HG02763 (cell line): ENCODE results near the gene NMNAT2.

ENCODE experiments used
- ATAC-seq: cut with Tn5 transposase; IDR thresholded peaks from one replicate; pipeline ENCODE4 v1.9.1; 2021; ENCODE audit warnings: mild to moderate bottlenecking, moderate library complexity; ENCODE audit not compliant: unreplicated experiment

The NMNAT2 gene

DNA sequence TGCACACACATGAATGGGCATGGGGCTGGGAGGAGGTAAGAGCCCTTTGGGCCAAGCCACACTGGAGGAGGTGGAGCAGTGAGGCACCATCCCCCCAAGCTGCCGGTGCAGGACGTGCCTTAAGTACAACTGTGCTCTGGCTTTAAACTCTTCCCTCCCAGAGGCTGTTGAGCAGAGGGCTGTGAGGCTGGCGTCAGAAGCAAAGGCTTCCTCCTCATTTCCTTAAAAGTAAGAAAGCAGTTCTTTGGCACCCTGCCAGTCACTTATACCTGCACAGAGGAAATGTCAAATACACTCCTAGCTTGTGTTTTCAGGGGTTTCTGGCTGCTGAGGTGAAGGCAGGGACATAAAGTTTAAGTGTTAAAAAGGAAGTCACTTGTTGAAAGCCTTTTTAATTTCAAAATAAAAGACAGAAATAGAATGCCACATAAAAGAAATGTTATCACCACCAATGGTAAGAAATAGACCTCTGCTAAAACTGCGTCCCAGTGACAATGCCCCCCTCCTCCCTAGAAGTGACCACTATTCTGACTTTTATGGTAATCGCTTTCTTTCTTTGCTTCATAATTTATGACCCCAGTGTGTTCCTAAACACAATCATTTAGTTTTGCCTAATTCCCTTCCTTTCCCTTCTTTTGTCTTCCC is 199.1 kb downstream of the NMNAT2 start:
- ATAC-seq: no peak

DNA sequence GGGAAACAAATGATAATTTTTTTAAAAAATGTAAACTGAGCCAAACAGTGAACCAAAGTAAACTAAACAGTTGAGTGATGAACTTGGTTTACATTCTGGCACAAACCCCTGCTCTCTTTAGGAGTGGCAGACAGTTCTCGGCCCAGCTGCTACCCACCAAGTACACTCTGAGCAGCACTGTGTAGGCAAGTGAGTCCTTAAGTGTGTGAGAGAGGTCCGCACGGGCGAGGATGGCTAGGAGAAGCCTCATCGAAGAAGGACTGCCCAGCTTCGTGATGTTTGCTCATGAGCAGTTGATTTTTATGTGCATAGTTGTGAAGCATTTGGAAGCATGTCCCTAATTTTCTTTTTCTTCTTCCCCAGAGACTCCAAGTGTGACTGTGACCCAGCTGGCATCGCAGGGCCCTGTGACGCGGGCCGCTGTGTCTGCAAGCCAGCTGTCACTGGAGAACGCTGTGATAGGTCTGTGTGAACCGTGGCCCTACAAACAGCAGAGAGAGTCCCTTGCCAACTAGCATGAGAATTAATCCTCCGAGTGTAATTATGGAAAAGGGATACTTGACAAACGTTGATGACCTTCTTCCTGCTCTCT is 200.1 kb downstream of the NMNAT2 start:
- ATAC-seq: no peak

DNA sequence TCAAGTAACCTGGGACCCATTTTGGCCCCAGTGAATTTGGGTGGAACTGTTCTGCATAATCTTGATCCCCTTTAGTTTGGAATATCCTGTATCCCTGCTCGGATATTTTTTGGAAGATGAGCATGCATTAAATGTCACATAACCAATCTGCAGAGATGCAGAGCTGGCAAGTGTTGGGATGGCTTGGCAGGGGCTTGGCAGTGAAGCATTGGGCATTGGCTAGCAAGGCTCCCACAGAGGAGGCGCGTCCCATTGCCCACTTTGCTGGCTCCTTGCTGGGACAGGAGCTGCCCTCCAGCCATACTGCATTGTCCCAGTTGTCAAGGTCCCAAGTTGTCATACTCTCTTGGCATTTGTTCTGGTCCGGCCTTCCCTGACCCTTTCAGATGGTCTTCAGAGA is 202.2 kb downstream of the NMNAT2 start:
- no peak for ATAC-seq

DNA sequence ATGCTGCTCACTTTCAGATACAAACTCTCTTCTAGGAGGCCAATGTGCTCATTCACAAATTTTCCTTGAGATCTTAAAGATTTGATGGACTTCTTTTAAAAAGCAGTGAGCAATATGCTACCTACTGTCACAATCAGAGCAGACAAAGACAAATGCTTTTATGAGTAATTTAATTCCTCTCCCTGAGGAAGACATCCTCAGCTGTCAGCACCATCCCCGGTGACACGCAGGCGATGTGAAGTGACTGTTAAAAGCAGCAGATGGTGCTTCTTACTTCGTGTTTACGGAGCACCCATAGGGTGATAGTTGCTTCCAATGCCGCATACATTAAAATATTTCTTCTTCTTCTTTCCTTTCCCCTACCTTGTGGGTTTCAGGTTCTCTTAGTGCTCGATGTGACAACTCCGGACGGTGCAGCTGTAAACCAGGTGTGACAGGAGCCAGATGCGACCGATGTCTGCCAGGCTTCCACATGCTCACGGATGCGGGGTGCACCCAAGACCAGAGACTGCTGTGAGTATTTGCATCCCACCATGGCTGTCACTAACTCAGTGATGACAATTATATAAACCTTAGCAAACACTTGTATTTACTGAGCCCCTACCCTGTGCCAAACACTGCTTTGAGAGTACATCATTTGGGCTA is 203.0 kb downstream of the NMNAT2 start:
- no peak for ATAC-seq

DNA sequence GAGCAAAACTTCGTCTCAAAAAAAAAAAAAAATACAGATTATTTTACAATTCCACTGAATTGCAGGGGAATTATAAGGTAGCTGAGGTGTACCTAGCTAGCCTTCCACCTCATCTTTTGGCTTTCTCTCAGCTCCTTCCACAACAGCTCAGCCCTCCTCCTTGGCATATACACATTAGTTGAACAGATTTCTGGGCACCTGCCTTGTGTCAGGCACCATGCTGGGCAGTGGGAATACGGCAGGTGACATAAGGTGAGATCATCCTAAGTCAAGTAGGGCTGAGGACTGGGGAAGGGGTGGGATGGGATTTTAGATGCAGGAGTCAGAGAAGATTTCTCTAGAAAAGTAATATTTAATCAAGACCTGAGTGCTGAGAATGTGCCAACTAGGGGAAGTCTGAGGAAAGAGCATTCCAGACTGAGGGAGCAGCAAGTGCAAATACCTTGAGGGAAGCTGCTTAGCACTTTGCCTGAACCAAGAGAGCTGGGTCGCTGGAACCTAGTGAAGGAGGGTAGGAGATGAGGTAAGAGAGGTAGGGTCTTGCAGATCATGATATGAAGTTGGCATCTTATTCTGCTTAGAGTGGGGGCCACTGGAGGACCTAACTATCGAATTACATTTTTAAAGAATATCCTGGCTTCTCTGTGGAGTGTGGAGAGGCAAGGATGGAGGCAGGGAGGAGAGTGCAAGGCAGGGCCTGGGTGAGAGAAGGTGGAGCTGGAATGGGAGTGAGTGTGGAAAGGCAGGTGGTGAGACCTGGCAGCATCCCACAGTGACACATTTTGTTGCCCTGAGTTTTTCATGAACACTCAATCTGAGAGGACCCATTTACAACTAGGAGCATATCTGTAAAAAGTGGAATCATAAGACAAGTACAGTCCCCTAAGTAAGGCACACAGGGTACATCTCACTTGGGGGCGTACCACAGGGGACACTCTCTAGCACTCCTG is 203.9 kb downstream of the NMNAT2 start:
- no peak for ATAC-seq

DNA sequence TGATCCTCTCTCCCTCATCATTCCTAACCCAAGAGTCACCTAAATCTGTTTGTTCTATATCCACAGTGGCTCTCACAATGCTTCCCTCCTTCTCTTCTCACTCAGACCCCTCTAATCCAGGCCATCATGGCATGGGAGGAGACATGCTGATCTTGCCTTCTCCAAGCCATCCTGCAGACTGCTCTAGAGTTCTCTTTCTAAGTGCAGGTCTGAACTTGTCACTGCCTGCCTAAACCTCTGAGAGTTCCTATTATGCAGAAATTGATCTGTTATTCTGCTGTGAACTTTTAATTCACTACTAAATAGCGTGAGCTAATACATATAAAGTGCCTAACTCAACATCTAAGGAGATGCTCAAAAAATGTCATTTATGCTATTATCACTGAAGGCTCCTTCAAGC is 205.3 kb downstream of the NMNAT2 start:
- ATAC-seq: no peak

DNA sequence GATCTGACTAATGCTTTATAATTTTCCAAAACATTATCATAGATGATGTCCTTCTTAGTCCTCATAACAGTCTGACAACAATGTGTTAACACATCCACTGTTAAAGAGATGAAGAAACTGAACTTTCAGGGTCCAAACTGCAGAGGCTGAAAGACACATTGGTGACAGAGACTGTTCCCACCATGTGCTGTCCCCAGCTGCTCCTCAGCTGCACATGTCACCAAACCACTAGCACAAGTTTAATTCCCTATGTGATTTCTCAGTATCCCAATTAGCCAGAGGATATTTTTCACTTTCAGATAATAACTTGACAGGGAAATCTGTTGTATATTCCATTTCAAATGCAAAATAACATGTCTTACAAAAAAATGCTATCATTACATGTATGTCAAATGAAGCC is 207.5 kb downstream of the NMNAT2 start:
- ATAC-seq: no peak

DNA sequence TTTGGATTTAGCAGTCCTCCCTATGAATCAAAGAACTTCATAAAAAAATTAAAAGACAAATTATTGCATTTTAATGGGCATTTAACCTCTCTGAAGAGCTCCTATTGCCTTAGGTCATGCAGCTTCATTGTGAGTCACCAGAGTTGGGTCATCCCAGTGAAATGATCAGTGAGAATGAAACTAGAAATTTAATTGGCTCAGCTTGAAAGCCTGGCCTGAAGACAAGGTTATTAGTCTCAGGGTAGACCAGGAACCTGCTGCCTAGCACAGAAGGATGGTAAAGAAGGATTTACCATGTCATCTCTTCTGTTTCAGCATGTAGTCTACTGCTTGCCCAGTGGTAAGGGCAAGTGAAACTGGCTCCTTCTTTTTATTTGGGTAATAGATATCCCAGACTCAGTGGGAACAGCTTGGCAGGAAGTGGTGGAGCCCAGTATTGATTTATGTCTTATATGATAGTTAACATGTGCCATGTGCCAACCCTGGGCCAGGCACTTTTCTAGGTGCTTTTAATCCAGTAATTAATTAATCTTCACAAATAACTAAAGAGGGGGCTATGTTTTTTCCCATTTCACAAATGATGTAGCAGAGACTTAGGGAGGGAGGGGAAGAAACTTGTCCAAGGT is 208.5 kb downstream of the NMNAT2 start:
- no peak for ATAC-seq

DNA sequence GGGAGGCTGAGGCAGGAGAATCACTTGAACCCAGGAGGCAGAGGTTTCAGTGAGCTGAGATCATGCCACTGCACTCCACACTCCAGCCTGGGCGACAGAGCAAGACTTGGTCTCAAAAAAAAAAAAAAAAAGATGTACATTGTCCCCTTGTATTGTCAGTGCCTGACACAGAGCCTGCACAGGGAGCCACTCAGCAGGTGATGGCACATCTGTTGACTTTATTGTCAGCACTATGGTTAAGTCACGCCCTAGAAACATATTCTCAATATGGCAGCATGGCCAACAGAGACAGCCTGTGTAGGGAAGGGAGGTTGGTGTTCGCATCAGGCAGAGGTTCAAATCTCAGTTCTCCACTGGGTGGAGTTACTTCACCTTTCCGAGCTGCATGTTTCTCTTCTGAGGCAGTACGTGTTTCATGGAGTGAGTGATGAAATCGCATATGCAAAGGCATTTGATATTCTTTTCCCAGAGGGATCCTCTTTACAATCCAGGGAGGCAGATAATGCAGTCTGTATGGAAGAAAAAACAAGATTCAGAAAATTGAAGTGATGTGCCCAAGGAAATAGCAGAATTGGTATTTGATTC is 211.6 kb downstream of the NMNAT2 start:
- no peak for ATAC-seq

DNA sequence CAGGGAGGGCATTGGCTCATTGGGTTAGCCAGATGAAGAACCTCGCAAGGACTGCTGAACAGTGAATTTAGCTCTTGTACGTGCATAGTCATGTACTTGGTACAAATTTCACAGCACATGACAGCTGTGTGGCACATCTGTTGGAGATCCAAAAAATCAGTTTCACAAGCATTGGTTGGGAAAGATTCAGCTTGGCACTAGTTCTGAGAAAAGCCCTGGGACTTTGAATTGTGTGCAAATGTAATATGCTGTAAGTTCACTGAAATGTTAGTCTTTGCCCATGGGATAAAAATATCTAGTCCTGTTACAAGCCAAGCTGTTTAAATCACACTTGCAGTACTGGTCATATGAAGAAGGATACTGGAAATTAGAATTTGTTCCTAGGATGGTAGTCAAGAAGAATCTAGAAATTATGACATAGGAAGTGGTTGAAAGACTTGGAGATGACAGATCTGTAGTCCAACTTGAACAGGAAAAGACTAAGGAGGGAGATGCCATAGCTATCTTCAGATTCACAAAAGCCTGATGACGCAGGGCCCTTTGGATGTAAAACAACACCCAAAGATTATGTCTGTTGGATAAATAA is 212.9 kb downstream of the NMNAT2 start:
- ATAC-seq: no peak

DNA sequence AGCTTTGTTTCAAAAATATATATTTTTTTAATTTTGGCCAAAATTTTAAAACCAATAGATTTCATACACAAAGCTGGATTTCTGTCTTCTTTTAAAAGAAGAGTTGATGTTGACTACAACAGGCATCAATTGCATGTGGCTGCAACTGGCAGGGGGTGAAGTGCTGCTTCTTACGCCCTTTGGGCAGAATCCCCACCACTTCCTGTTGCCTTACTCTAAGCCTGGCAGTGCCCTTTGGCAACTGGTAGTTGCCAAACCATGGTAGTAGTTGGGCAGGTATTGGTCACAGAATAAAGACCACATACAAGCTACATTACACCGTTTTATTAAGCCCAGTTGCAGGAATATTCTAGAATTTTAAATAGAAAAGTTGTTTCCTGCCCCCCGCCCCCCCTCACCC is 215.1 kb downstream of the NMNAT2 start:
- ATAC-seq: no peak

DNA sequence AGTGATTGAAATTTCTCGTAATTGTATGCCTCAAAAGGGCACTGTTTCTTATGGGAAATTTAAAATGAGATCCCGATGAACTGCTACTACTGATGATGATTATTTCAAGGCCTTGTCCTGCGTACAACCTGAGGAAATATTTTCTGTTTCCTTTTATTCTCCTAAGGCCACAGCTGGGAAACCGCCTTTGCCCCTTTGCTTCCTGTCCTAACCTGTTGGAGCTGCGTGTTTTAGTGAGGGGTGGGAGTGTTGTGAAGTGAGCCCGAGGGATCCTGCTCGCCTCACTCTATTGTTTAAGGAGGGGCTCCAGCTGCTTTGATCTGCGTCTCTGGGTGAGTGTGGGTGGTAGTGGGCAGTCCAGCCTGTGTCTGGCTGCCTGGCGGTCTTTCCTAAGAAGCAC is 217.7 kb downstream of the NMNAT2 start:
- no peak for ATAC-seq

DNA sequence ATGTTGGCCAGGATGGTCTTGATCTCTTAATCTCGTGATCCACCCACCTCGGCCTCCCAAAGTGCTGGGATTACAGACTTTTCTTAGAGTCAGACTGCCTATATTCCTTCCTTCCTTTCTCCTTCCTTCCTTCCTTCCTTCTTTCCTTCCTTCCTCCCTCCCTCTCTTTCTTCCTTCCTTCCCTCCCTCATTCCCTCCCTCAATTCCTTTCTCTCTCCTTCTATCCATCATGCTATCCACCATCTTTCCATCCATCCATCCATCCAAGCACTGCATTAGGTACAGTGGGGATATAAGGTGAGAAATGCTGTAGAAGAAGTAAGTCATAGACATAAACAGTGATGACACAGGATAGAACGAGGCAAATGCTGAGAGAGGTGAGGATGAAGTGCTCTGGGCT is 218.9 kb downstream of the NMNAT2 start:
- no peak for ATAC-seq

DNA sequence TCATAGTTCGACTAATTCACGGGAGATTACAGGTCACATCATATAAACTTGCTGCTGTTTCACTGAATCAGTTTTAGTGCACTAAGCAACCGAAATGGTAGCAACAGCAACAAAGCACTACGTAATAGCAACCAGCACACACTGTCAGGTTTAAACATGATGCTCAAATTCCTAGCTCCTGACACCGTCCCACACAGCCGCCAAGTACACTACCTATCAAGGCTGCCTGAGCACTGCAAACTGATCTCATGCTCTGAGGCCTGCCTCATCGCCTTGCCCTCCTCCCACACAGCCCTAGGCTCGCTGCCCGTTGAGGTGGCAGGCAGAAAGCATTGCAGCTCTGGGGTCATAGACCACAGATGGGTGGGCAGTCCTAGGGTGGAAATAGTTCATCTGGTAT is 219.7 kb downstream of the NMNAT2 start:
- no peak for ATAC-seq
